Mesothelial cell of epicardium (in vitro differentiated cells): ENCODE results near the gene FBXO21. TPM values are rescaled to one million over a fixed set of nuclear protein-coding genes. Genes with fewer than 3 reads are reported as not detected.

Experiments used
- DNase-seq, 2 experiments: peaks; one replicate each; pipeline ENCODE4 v3.0.0; 2021; ENCODE audit warnings: low spot score in 2 of 2; ENCODE audit not compliant: unreplicated experiment in 2 of 2
- H3K27ac Mint-ChIP-seq: 2 replicates; pipeline ENCODE4 v1.8.0; 2021; ENCODE audit warnings: mixed read lengths
- H3K27me3 Mint-ChIP-seq: 2 replicates; pipeline ENCODE4 v1.8.0; 2021; ENCODE audit warnings: low read depth, mixed read lengths
- H3K36me3 Mint-ChIP-seq: 2 replicates; pipeline ENCODE4 v1.8.0; 2021; ENCODE audit warnings: mixed read lengths
- H3K4me1 Mint-ChIP-seq: 2 replicates; pipeline ENCODE4 v1.8.0; 2021; ENCODE audit warnings: mixed read lengths
- H3K4me3 Mint-ChIP-seq: 2 replicates; pipeline ENCODE4 v1.8.0; 2021; ENCODE audit warnings: mild to moderate bottlenecking, moderate library complexity, mixed read lengths
- H3K9me3 Mint-ChIP-seq: 2 replicates; pipeline ENCODE4 v1.8.0; 2021; ENCODE audit warnings: mixed read lengths
- total RNA-seq: library from RNA; stranded (reverse); gene quantifications from 3 replicates; pipeline ENCODE4 v1.2.1, GENCODE V29; 2021
- TF ChIP-seq, protein P1 (sequence below): fragments of 200-600 bp; sonication (generic); IDR thresholded peaks from one replicate; pipeline ENCODE4 v1.5.0; 2021; ENCODE audit warnings: antibody characterized with exemption; ENCODE audit not compliant: unreplicated experiment

FBXO21 gene
- total RNA-seq, 1 donor from 2014 or later: 57.5 TPM

DNA sequence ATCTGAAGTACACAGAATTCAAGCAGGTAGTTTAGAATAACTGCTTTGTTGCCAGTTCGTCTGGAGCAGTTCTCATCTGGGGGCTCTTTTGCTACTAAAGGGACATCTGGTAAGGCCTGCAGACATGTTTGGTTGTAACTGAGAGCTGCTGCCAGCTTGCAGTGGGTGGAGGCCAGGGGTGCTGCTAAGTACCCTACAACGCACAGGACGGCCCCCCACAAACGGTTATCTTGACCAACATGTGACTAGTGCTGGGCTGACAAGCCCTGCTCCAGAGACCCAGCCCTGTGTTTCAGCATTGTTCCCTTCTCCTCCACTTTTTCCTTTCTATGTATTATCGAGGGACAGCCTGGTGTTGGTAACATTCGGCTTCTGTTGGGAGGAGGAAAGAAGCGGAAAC, 40.8 kb downstream of the FBXO21 start:
- peaks cover 35% of the 10 kb centered on the region for H3K36me3 Mint-ChIP-seq
- DNase-seq: no peak
- no peak overlapping the region for H3K4me3 Mint-ChIP-seq
- H3K27me3 Mint-ChIP-seq: no peaks in the 10 kb centered on the region
- no peaks in the 10 kb centered on the region for H3K9me3 Mint-ChIP-seq
- no peak overlapping the region for H3K27ac Mint-ChIP-seq
- TF ChIP-seq, protein P1, sequence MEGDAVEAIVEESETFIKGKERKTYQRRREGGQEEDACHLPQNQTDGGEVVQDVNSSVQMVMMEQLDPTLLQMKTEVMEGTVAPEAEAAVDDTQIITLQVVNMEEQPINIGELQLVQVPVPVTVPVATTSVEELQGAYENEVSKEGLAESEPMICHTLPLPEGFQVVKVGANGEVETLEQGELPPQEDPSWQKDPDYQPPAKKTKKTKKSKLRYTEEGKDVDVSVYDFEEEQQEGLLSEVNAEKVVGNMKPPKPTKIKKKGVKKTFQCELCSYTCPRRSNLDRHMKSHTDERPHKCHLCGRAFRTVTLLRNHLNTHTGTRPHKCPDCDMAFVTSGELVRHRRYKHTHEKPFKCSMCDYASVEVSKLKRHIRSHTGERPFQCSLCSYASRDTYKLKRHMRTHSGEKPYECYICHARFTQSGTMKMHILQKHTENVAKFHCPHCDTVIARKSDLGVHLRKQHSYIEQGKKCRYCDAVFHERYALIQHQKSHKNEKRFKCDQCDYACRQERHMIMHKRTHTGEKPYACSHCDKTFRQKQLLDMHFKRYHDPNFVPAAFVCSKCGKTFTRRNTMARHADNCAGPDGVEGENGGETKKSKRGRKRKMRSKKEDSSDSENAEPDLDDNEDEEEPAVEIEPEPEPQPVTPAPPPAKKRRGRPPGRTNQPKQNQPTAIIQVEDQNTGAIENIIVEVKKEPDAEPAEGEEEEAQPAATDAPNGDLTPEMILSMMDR: no peak
- H3K4me1 Mint-ChIP-seq: no peaks in the 10 kb centered on the region

DNA sequence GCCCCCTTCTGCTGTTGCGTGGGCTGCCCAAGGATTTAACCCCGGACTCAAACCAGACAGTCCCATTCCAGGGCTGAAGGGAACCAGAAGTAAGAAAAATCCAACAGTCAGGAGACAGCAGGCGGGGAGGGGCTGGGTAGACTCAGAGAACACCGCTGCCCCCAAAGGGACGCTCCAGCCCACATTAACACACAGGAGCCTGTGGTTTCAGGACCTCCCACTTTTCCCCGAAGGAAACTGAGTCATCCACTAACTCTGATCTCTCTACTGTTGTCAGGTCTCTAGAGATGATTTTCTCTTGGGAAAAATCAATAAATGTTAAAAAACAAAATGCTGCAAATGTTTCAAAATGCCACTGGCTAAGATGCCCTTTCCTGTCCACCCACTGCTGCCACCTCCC, 41.6 kb downstream of the FBXO21 start:
- Mint-ChIP-seq H3K27ac (no peak overlapping the region), H3K27me3 (no peaks in the 10 kb centered on the region), H3K4me1 (peaks cover 8% of the 10 kb centered on the region), H3K36me3 (peaks cover 29% of the 10 kb centered on the region), H3K9me3 (no peaks in the 10 kb centered on the region), H3K4me3 (no peak overlapping the region)
- TF ChIP-seq, protein P1: no peak
- no peak for DNase-seq

DNA sequence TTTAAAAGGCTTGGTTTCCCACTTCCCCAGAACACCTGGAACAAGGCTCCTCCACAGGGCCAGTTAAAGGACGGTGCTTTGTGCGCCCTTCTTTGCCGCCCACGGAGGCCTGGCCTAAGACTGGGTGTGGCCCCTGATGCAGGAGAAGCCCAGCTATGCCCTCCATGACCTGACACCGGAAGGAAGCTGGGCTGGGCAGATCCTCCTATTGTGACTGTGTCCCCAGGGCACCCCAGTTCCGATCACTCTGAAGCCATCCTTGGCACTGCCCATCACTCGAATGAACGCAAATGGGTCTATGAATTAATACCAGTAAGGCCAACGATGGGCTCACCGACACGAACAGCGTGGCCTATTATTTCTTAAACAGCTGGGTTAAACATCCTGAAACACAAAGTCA, 42.6 kb downstream of the FBXO21 start:
- Mint-ChIP-seq H3K27ac (no peak overlapping the region), H3K9me3 (no peaks in the 10 kb centered on the region), H3K4me3 (no peak overlapping the region), H3K36me3 (peaks cover 19% of the 10 kb centered on the region), H3K27me3 (no peaks in the 10 kb centered on the region), H3K4me1 (peaks cover 18% of the 10 kb centered on the region)
- DNase-seq: no peak
- TF ChIP-seq, protein P1: no peak

DNA sequence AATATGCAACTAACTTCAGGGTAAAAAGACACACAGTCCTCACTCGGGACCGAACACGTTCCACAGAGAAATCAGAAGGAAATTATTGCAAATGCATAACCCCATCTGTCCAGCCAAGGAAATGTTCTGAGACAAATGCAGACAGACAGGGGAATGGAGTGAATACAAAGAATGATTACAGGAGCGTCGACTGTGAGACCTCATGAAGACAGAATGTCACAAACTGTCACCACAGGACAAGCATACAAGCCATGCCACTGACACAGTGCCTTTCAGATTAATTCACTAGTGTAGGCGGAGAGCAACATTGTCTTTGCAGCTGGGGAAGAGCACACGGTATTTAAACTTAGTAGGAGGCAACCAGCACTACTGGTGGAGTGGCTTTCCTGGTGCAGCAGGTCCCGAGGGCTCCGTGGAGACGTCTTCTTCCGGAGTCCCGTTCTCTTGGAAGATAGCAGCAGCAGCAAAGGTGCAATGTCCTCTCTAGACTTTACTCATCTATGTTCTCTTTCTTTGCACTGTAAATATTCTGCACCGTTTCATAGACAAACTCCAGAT, 44.6 kb downstream of the FBXO21 start:
- Mint-ChIP-seq H3K36me3 (peaks cover 13% of the 10 kb centered on the region), H3K27ac (no peak overlapping the region), H3K4me3 (no peak overlapping the region), H3K27me3 (no peaks in the 10 kb centered on the region), H3K9me3 (no peaks in the 10 kb centered on the region), H3K4me1 (peaks cover 27% of the 10 kb centered on the region)
- TF ChIP-seq, protein P1: no peak
- no peak for DNase-seq

DNA sequence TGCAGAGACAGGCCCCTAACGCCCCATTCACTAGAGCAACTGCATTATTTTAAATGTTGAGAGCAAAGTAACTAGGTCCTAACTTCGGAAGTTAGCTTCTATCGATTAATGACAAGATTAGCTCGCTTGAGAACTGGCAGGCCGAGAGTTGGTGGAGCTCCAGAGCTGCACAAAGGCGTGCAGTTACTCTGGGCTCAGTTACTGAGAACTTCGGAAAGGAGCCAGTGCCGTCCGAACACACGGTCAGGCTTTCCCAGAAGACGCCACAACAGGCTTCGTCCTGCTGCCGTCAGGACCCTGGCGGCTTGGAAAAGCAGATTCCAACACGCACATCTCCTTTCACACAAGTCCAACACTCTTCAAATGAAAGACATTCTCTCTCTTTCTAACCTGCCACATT, 45.7 kb downstream of the FBXO21 start:
- DNase-seq: no peak
- TF ChIP-seq, protein P1: no peak
- H3K9me3 Mint-ChIP-seq: no peaks in the 10 kb centered on the region
- peaks cover 13% of the 10 kb centered on the region for H3K36me3 Mint-ChIP-seq
- no peaks in the 10 kb centered on the region for H3K27me3 Mint-ChIP-seq
- H3K4me1 Mint-ChIP-seq: peaks cover 27% of the 10 kb centered on the region
- H3K4me3 Mint-ChIP-seq: no peak overlapping the region
- no peak overlapping the region for H3K27ac Mint-ChIP-seq
